OCI-LY1 (cell line): ENCODE results near the gene KRAS.

Experiments
- CTCF ChIP-seq: fragments of 200-600 bp; sonication (generic), shearing (Covaris generic); IDR thresholded peaks from 2 replicates; pipeline ENCODE4 v1.5.1; 2017; ENCODE audit warnings: mild to moderate bottlenecking, antibody characterized with exemption, low read length, moderate library complexity, mixed read lengths
- EZH2 ChIP-seq: fragments of 200-600 bp; sonication (generic), shearing (Covaris generic); IDR thresholded peaks from 2 replicates; pipeline ENCODE4 v1.8.0; 2017; ENCODE audit warnings: borderline replicate concordance, mixed run types, mild to moderate bottlenecking, antibody characterized with exemption, low read length, moderate library complexity, mixed read lengths

GRCh38 chr12:25249931-25250738 lies 594 bp downstream of the KRAS start:
- TF ChIP-seq CTCF (no peak), EZH2 (no peak)
